SK-N-SH (cell line): ENCODE results near the gene VPS4B. TPM values are rescaled to one million over a fixed set of nuclear protein-coding genes. Genes with fewer than 3 reads are reported as not detected.

Experiments used
- CTCF ChIA-PET: fragments of 300-600, 350-600 bp; formaldehyde crosslinking; extraction: SDS; loops from one replicate; lab custom pipeline; 2021; lab: Yijun Ruan, JAX
- POLR2A ChIA-PET: fragments of 350-600 bp; sonication (Branson Sonifier 250); formaldehyde crosslinking; extraction: SDS; loops from one replicate; lab custom pipeline; 2020; ENCODE audit warnings: antibody characterized with exemption, inconsistent platforms; lab: Yijun Ruan, JAX
- DNase-seq: peaks from one replicate; pipeline ENCODE4 v3.0.0; 2012
- H2AFZ ChIP-seq: fragments of 200-600 bp; sonication (generic); 2 replicates; pipeline ENCODE4 v1.8.1; 2016; ENCODE audit warnings: antibody characterized with exemption, mild to moderate bottlenecking, low read depth
- H3F3A ChIP-seq: fragments of 200-600 bp; sonication (generic); replicated peaks from 2 replicates; pipeline ENCODE3; 2016; ENCODE audit warnings: antibody characterized with exemption, mild to moderate bottlenecking; ENCODE audit not compliant: insufficient read depth
- H3K27ac ChIP-seq, 2 experiments: fragments of 200-500 bp in 1 of 2; fragments of 200-600 bp in 1 of 2; sonication (Bioruptor generic) in 1 of 2; sonication (generic), shearing (Covaris generic) in 1 of 2; 2 replicates each; pipeline versions ENCODE4 v1.5.1 to v1.6.1; 2014 to 2016; ENCODE audit warnings: low read depth in 2 of 2, inconsistent platforms in 1 of 2, low read length in 1 of 2, mild to moderate bottlenecking in 1 of 2, mixed read lengths in 1 of 2
- H3K27me3 ChIP-seq: fragments of 200-600 bp; sonication (generic), shearing (Covaris generic); 2 replicates; pipeline ENCODE4 v1.6.1; 2016; ENCODE audit warnings: mixed run types; ENCODE audit not compliant: insufficient read depth
- H3K36me3 ChIP-seq, 2 experiments: fragments of 200-500 bp in 1 of 2; fragments of 200-600 bp in 1 of 2; sonication (Bioruptor generic) in 1 of 2; sonication (generic) in 1 of 2; replicated peaks in 1 of 2; 2 replicates each; pipeline versions ENCODE3 to v1.5.1; 2014 to 2016; ENCODE audit warnings: low read length in 1 of 2, mild to moderate bottlenecking in 1 of 2; ENCODE audit not compliant: insufficient read depth in 2 of 2, control insufficient read depth in 1 of 2
- H3K4me1 ChIP-seq, 2 experiments: fragments of 200-500 bp in 1 of 2; fragments of 200-600 bp in 1 of 2; sonication (Bioruptor generic) in 1 of 2; sonication (generic), shearing (Covaris generic) in 1 of 2; 2 replicates each; pipeline versions ENCODE4 v1.5.1 to v1.6.1; 2014 to 2016; ENCODE audit warnings: low read depth in 1 of 2, low read length in 1 of 2, mixed run types in 1 of 2; ENCODE audit not compliant: insufficient read depth in 2 of 2, control insufficient read depth in 1 of 2
- H3K4me2 ChIP-seq: fragments of 200-600 bp; sonication (generic), shearing (Covaris generic); 2 replicates; pipeline ENCODE4 v1.6.1; 2017; ENCODE audit warnings: mixed run types
- H3K4me3 ChIP-seq, 2 experiments: fragments of 200-500 bp in 1 of 2; fragments of 200-600 bp in 1 of 2; sonication (Bioruptor generic) in 1 of 2; sonication (generic), shearing (Covaris generic) in 1 of 2; 2 replicates each; pipeline versions ENCODE4 v1.5.1 to v1.8.1; 2014 to 2016; ENCODE audit warnings: low read depth in 2 of 2, inconsistent platforms in 1 of 2, low read length in 1 of 2, mild to moderate bottlenecking in 1 of 2, mixed read lengths in 1 of 2, moderate library complexity in 1 of 2
- H3K79me2 ChIP-seq: fragments of 200-600 bp; sonication (generic); 2 replicates; pipeline ENCODE4 v1.8.1; 2017; ENCODE audit warnings: mild to moderate bottlenecking; ENCODE audit not compliant: insufficient read depth
- H3K9ac ChIP-seq: fragments of 200-600 bp; sonication (generic); 2 replicates; pipeline ENCODE4 v1.6.1; 2017; ENCODE audit warnings: mixed run types
- H3K9me2 ChIP-seq: fragments of 200-600 bp; sonication (generic); 2 replicates; pipeline ENCODE4 v1.6.1; 2017; ENCODE audit warnings: mixed run types
- H3K9me3 ChIP-seq: fragments of 200-600 bp; sonication (generic); 2 replicates; pipeline ENCODE4 v1.6.1; 2017; ENCODE audit warnings: mixed run types, mild to moderate bottlenecking, moderate library complexity
- H4K20me1 ChIP-seq: fragments of 200-600 bp; sonication (generic); 2 replicates; pipeline ENCODE4 v1.6.1; 2017; ENCODE audit warnings: mild to moderate bottlenecking, mixed run types; ENCODE audit not compliant: insufficient read depth
- CHD2 ChIP-seq: fragments of 150-350 bp; IDR thresholded peaks from 2 replicates; pipeline ENCODE4 v1.6.1; 2018; ENCODE audit warnings: low read length; ENCODE audit not compliant: partially characterized antibody
- ELF1 ChIP-seq: IDR thresholded peaks from 2 replicates; pipeline ENCODE4 v1.4.0; 2012
- EP300 ChIP-seq, 2 experiments: IDR thresholded peaks; 2 replicates each; pipeline versions ENCODE4 v1.4.0 to v1.6.1; 2012; ENCODE audit warnings: borderline replicate concordance in 1 of 2, low read depth in 1 of 2, low read length in 1 of 2
- EZH2phosphoT487 ChIP-seq: fragments of 200-600 bp; sonication (generic); IDR thresholded peaks from 2 replicates; pipeline ENCODE4 v1.6.1; 2017; ENCODE audit warnings: low read depth, mixed run types, mild to moderate bottlenecking, antibody characterized with exemption, moderate library complexity, borderline replicate concordance
- FOSL2 ChIP-seq: IDR thresholded peaks from 2 replicates; pipeline ENCODE4 v1.4.0; 2012; ENCODE audit warnings: low read depth, mild to moderate bottlenecking, moderate library complexity, borderline replicate concordance
- FOXJ3 ChIP-seq: sonication (generic); formaldehyde crosslinking; IDR thresholded peaks from 2 replicates; pipeline ENCODE4 v1.5.1; 2020; ENCODE audit warnings: mild to moderate bottlenecking, missing genetic modification reagents
- IRF3 ChIP-seq: fragments of 150-350 bp; IDR thresholded peaks from 2 replicates; pipeline ENCODE4 v1.6.1; 2016; ENCODE audit warnings: mild to moderate bottlenecking, low read depth, low read length
- JUND ChIP-seq: IDR thresholded peaks from 2 replicates; pipeline ENCODE4 v1.4.0; 2012
- MXI1 ChIP-seq: IDR thresholded peaks from 2 replicates; pipeline ENCODE4 v1.6.1; 2012; ENCODE audit warnings: mild to moderate bottlenecking, low read depth, low read length, improper control_type of control experiment
- NFIC ChIP-seq: IDR thresholded peaks from 2 replicates; pipeline ENCODE4 v1.4.0; 2012; ENCODE audit warnings: borderline replicate concordance
- NRF1 ChIP-seq: IDR thresholded peaks from 2 replicates; pipeline ENCODE4 v1.6.1; 2012; ENCODE audit warnings: low read depth, mild to moderate bottlenecking, low read length
- PBX3 ChIP-seq: IDR thresholded peaks from 2 replicates; pipeline ENCODE4; 2012
- POLR2AphosphoS5 ChIP-seq: IDR thresholded peaks from 2 replicates; pipeline ENCODE4 v1.6.1; 2012; ENCODE audit warnings: low read depth, low read length
- RAD21 ChIP-seq: IDR thresholded peaks from 2 replicates; pipeline ENCODE4 v1.6.1; 2012; ENCODE audit warnings: mild to moderate bottlenecking, low read length
- RCOR1 ChIP-seq: fragments of 150-350 bp; IDR thresholded peaks from 2 replicates; pipeline ENCODE4 v1.6.1; 2017; ENCODE audit warnings: antibody characterized with exemption, low read length
- RXRA ChIP-seq: IDR thresholded peaks from 2 replicates; pipeline ENCODE4 v1.4.0; 2012; ENCODE audit warnings: low read depth, mild to moderate bottlenecking, borderline replicate concordance
- SIN3A ChIP-seq: IDR thresholded peaks from 2 replicates; pipeline ENCODE4 v1.6.1; 2012; ENCODE audit warnings: low read depth, mild to moderate bottlenecking, low read length, moderate library complexity, borderline replicate concordance
- SMC3 ChIP-seq: IDR thresholded peaks from 2 replicates; pipeline ENCODE4 v1.6.1; 2012; ENCODE audit warnings: low read depth, low read length, improper control_type of control experiment
- USF2 ChIP-seq: fragments of 150-350 bp; IDR thresholded peaks from 2 replicates; pipeline ENCODE4 v1.6.1; 2017; ENCODE audit warnings: antibody characterized with exemption, low read length, low read depth, borderline replicate concordance
- ZBTB33 ChIP-seq: IDR thresholded peaks from 2 replicates; pipeline ENCODE4 v1.4.0; 2012; ENCODE audit warnings: low read depth, borderline replicate concordance
- WGBS: methylation state at CpG from one replicate; pipeline ENCODE4 v1.1.6; 2017; ENCODE audit warnings: low lambda C conversion rate; 5-methylcytosine and 5-hydroxymethylcytosine counted together
- polyA plus RNA-seq, 3 experiments: library from polyadenylated mRNA; depleted of rRNA; stranded (reverse); fragments of >200 nt; gene quantifications; 2 replicates each; pipeline ENCODE4 v1.2.3, GENCODE V29; 2012

Gene VPS4B
- polyA plus RNA-seq, 1 of the 3 experiments (the other 2 are of a cell fraction) = 15.0 TPM

- peaks cover 3 to 7% of the 10 kb centered on the region in 2 experiments; a peak in 3 of 4 replicates for H3K4me1 ChIP-seq
- no peaks in the 10 kb centered on the region for H3K9me2 ChIP-seq
- peaks cover 34% of the 10 kb centered on the region for H3K79me2 ChIP-seq
- H3K9me3 ChIP-seq = no peaks in the 10 kb centered on the region
- no peak overlapping the region for H3K27ac ChIP-seq
- H3K27me3 ChIP-seq = no peaks in the 10 kb centered on the region
- 90% methylated on average over 4 of the region's 4 CpGs for WGBS
- H3K36me3 ChIP-seq = no peaks in the 10 kb centered on the region
- H4K20me1 ChIP-seq = peaks cover 26% of the 10 kb centered on the region
- DNase-seq = no peak
- H3K9ac ChIP-seq = no peak overlapping the region
- peak overlapping the region; percentile 79 for H3K4me2 ChIP-seq
- TF ChIP-seq SMC3 (no peak), RAD21 (no peak)
- CTCF ChIA-PET = interaction anchor here (1.2 kb wide), 1 partner anchor 71 kb away, joined by 3 read pairs; no protein-coding TSS in a partner anchor
- H3K4me3 ChIP-seq = peak overlapping the region in 1 of 2 experiments; percentile 77; a peak in 3 of 4 replicates
- POLR2A ChIA-PET = no interaction called here
- H2AFZ ChIP-seq = no peak overlapping the region
- H3F3A ChIP-seq = peaks cover 11% of the 10 kb centered on the region
Measured at GRCh38 chr18:63368611-63369010, 53.7 kb downstream of the VPS4B start.

GRCh38 chr18:63367053-63367953 is 55.0 kb downstream of the VPS4B start, which contains the start of gene KDSR:
KDSR (minus strand) TSS chr18:63367206; CDS start chr18:63367118, 88 bp downstream.
- peak; percentile 95 for DNase-seq
- Histone ChIP-seq H3K9me2 (no peaks in the 10 kb centered on the region), H3K27ac (peak within 1 kb of the TSS; percentile 83 to 97), H3K9ac (peak within 1 kb of the TSS; percentile 92), H3K79me2 (peaks cover 44% of the 10 kb centered on the region), H3K4me2 (peak within 1 kb of the TSS; percentile 94), H3K27me3 (no peaks in the 10 kb centered on the region), H3F3A (peaks cover 13% of the 10 kb centered on the region), H4K20me1 (peaks cover 26% of the 10 kb centered on the region), H3K4me3 (peak within 1 kb of the TSS; percentile 77 to 93), H2AFZ (peak within 1 kb of the TSS; percentile 95), H3K4me1 (peaks cover 3 to 7% of the 10 kb centered on the region in 2 experiments; a peak in 3 of 4 replicates), H3K9me3 (no peaks in the 10 kb centered on the region), H3K36me3 (peaks cover 4 to 5% of the 10 kb centered on the region in 2 experiments)
- ChIA-PET POLR2A (interaction anchor here (1.0 to 1.4 kb wide), 2 partner anchors 10 to 55 kb away, joined by 3 to 8 read pairs; partner anchors contain the start of gene VPS4B), CTCF (interaction anchor here (0.6 to 1.2 kb wide), 3 partner anchors 23 to 342 kb away, joined by 3 read pairs; no protein-coding TSS in a partner anchor)
- WGBS = 2% methylated on average over 42 of the region's 90 CpGs
- TF ChIP-seq FOSL2 (no peak), SIN3A (peak; percentile 83; the same call in 1 of the 2 replicates), MXI1 (peak; percentile 26; the same call in 1 of the 2 replicates), JUND (peak; percentile 93), USF2 (no peak), EP300 (IDR thresholded peaks at IDR 0.05; ENCODE audit: borderline replicate concordance in 1 of 2, low read depth in 1 of 2, low read length in 1 of 2) (peak in 1 of 2 experiments; percentile 26; a peak in 2 of 4 replicates), NFIC (peak; percentile 18; the same call in 1 of the 2 replicates), RCOR1 (peak; percentile 69), IRF3 (no peak), ZBTB33 (peak; percentile 49; the same call in 1 of the 2 replicates), RAD21 (no peak), FOXJ3 (CRISPR knock-in tag) (0 out of 2 replicates have a peak, but pooled peaks have one; percentile 35), RXRA (no peak), EZH2phosphoT487 (no peak), NRF1 (0 out of 2 replicates have a peak, but pooled peaks have one; percentile 18), SMC3 (no peak), PBX3 (peak; percentile 26; the same call in 1 of the 2 replicates), POLR2AphosphoS5 (peak; percentile 85), CHD2 (peak; percentile 91), ELF1 (peak; percentile 47; the same call in 1 of the 2 replicates)
